GM21825 (cell line): ENCODE data around the gene SELENOW.
"Not testable (repeated sequence)": the region's sequence is repeated elsewhere in the genome, so short reads cannot be mapped to it uniquely, and the experiment has no call there.

ENCODE experiments used
- ATAC-seq: cut with Tn5 transposase; IDR thresholded peaks from one replicate; pipeline ENCODE4 v1.9.1; 2021; ENCODE audit warnings: mild to moderate bottlenecking, moderate library complexity; ENCODE audit not compliant: unreplicated experiment

The SELENOW gene

GRCh38 chr19:47780215-47780551 is 1.7 kb downstream of the SELENOW start:
- ATAC-seq: no peak

- ATAC-seq: no peak
Measured at GRCh38 chr19:47781590-47782262, 3.2 kb downstream of the SELENOW start.

- ATAC-seq: no peak
Measured at GRCh38 chr19:47786566-47786965, 8.1 kb downstream of the SELENOW start.

- not testable (repeated sequence) for ATAC-seq
Measured at GRCh38 chr19:47787307-47787706, 8.8 kb downstream of the SELENOW start.

- ATAC-seq: not testable (repeated sequence)
Measured at GRCh38 chr19:47789811-47790210, 11.3 kb downstream of the SELENOW start.

- no peak for ATAC-seq
Measured at GRCh38 chr19:47790398-47790814, 11.9 kb downstream of the SELENOW start.

GRCh38 chr19:47792616-47793015 is 14.1 kb downstream of the SELENOW start:
- no peak for ATAC-seq

GRCh38 chr19:47794526-47794925 is 16.0 kb downstream of the SELENOW start:
- no peak for ATAC-seq

GRCh38 chr19:47796785-47797184 is 18.3 kb downstream of the SELENOW start:
- ATAC-seq: no peak

- no peak for ATAC-seq
Measured at GRCh38 chr19:47797996-47798903, 19.7 kb downstream of the SELENOW start.

GRCh38 chr19:47798904-47799266 is 20.4 kb downstream of the SELENOW start:
- ATAC-seq: no peak

- ATAC-seq: no peak
Measured at GRCh38 chr19:47801270-47801669, 22.8 kb downstream of the SELENOW start.

GRCh38 chr19:47802521-47803043 is 24.1 kb downstream of the SELENOW start:
- no peak for ATAC-seq

GRCh38 chr19:47803148-47803547 is 24.6 kb downstream of the SELENOW start:
- not testable (repeated sequence) for ATAC-seq

GRCh38 chr19:47803671-47804070 is 25.2 kb downstream of the SELENOW start:
- ATAC-seq: not testable (repeated sequence)

- ATAC-seq: not testable (repeated sequence)
Measured at GRCh38 chr19:47804451-47804850, 25.9 kb downstream of the SELENOW start, which contains the start of gene TPRX1. Gene TPRX1, minus strand, starts transcription at chr19:47804551. Its CDS starts 12 bp downstream, at chr19:47804539.

- ATAC-seq: no peak
Measured at GRCh38 chr19:47805313-47805712, 26.8 kb downstream of the SELENOW start.

GRCh38 chr19:47806435-47806834 is 27.9 kb downstream of the SELENOW start:
- ATAC-seq: no peak

GRCh38 chr19:47813304-47813994 is 34.9 kb downstream of the SELENOW start:
- ATAC-seq: no peak

- ATAC-seq: no peak
Measured at GRCh38 chr19:47813995-47814328, 35.5 kb downstream of the SELENOW start.

GRCh38 chr19:47816270-47816669 is 37.8 kb downstream of the SELENOW start:
- not testable (repeated sequence) for ATAC-seq
